Middle frontal gyrus (tissue), 1 donor: ENCODE data around the gene SRBD1.

ENCODE experiments used
- DNase-seq: peaks from one replicate; pipeline ENCODE4 v3.0.0-alpha.2; 2015; ENCODE audit warnings: low spot score; ENCODE audit errors: extremely low spot score

Gene SRBD1

DNA sequence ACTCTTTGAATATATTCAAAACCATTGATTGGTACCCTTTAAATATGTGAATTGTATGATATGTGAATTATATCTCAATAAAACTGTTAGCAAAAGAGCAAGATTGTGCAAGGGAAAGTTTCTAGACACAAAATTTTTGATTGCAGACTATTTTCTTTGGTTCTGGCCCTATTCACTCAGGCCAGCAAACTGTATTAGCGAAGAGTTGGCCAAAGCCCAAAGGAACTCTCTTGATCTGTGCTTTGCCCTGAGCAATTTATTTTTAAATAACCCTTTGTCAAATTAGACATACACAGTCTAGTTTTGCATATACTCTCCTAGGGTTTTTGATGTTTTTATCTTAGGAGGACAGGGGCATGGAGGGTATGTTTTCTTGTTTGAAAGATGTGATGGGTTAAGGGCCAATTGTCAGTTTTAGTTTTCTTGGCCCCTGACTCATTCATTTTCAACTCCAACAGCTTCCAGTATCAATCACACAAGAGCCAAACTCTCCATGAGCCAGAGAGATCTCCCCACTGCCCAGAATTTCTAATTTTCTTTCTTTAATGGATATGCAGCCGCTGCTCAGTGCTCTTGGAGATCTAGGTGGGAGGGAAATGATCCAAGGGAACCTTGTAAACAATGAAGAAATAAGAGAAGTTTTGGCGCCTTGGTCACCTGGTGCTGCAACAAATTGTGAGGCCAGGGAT is 231.5 kb downstream of the SRBD1 start:
- no peak for DNase-seq

DNA sequence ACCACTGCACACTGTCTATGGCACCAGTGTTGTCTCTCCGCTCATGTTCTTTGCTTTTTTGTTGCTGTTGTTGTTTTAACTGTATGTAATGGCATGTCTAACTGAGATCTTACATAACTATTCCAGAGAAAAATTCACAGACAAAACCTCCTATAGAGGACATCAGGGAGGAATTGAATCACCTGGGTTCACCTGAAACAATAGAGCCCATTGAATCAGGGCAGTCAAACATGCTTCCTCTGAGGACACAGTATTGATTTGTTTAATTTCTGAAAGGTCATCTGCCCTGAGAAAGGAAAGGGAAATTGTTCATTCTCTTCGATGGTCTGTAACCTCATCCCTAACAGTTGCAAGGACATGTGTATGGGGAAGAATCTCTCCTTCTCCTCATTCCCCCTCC is 237.5 kb downstream of the SRBD1 start:
- no peak for DNase-seq

DNA sequence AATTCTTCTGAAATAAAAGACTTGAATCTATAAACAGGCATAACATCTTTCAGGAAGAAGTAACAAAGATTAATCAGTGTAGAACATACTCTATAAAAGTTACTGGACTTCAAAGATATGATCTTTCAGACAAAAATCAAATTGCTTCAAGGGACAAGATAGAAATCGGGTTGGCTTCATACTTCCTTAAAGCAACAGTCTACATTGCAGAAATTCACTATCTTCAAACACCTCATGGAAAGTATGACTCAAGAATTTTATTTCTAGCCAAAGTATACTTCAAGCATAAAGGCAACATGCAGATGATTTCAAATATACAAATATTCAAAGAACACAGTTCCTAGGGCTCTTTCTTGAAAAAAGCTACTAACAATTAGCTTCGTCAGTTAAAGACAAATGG is 240.7 kb downstream of the SRBD1 start:
- DNase-seq: no peak

DNA sequence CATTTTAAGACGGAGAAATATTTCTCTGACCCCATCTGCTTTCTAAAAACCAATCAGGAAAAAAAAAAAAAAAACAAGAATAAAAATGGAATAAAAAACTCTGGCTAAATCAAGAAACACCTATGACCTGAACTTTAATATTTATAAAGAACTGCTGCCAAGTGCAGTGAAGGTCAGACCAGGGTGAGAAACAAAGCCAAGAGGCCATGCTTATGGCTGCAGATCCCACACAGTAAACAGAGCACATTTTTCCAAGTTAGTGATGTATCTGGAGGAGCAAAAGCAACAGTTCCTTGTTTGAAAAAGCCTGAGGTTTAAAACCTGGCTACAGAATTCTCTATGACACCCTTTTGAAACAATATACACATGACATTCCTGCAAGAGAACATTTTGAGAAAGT is 242.3 kb downstream of the SRBD1 start:
- no peak for DNase-seq

DNA sequence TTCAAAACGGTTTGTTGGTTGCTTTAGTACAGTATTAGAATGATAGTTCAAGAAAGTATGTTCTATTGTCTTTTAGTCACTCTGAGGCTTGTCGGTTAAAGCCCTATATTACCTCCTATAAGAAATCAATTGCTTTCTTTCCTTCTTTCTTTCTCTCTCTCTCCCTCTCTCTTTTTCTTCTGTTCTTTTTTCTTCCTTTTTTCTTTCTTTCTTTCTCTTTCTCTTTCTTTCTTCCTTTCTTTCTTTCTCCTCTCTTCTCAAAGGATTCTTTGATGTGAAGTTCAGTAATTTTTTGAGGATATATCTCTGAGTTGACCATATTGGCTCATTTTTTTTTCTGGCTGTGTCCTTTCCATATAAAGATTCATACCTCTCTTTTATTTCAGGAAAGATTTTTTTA is 249.4 kb downstream of the SRBD1 start:
- DNase-seq: no peak

DNA sequence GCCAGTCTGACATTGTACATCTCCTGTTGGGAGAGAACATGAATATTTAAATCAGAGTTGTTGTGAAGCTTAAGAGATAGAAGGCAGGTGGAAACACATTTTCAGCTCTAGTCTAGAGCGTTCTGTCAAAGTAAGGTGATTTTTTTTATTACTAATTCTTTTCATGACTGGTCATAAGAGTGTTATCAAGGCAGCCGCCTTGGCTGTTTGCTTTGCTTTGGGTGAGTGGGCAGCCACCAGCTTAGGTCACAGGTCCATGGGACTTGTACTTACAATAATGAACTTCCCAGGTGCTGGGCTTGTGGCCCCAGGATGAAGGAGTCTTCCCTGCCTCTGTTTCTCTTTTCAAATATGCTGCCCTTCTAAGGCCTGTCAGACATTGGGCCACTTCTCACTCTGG is 256.3 kb downstream of the SRBD1 start:
- DNase-seq: no peak

DNA sequence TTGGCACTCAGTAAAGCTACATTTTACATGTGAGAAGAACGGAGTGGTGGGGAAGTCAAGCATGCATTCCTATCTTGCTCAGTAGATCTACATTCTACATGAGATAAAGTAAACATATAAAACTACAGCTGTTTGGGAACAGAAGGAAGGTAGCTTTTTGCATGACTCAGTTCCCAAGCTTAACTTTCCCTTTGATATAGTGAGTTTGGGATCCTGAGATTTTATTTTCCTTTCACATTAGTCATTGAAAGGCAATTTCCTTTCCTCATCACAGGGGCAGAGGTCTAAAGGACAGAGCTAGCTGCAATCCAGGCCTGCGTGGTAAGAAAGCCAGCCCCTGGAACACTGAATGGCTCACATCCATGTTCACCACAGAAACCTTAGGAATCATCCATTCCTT is 257.2 kb downstream of the SRBD1 start:
- DNase-seq: no peak

DNA sequence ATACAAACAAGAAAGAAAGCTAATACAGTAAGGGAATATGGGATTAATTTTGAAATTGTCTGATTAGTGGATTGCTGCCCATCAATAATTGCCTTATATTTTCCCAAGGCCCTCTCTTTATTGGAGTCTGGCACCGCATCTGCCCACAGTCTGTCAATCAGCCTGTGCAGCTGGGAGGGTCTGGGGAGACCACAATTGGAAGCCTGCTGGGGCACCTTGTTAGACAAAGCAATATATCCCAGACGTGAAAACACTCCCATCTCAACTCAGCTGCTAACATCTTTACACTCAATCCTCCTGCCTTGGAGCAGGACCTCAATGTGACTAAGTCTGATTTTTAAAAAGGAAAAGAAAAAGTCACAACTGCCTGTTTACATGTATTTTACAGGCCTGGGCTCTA is 258.6 kb downstream of the SRBD1 start:
- DNase-seq: no peak

DNA sequence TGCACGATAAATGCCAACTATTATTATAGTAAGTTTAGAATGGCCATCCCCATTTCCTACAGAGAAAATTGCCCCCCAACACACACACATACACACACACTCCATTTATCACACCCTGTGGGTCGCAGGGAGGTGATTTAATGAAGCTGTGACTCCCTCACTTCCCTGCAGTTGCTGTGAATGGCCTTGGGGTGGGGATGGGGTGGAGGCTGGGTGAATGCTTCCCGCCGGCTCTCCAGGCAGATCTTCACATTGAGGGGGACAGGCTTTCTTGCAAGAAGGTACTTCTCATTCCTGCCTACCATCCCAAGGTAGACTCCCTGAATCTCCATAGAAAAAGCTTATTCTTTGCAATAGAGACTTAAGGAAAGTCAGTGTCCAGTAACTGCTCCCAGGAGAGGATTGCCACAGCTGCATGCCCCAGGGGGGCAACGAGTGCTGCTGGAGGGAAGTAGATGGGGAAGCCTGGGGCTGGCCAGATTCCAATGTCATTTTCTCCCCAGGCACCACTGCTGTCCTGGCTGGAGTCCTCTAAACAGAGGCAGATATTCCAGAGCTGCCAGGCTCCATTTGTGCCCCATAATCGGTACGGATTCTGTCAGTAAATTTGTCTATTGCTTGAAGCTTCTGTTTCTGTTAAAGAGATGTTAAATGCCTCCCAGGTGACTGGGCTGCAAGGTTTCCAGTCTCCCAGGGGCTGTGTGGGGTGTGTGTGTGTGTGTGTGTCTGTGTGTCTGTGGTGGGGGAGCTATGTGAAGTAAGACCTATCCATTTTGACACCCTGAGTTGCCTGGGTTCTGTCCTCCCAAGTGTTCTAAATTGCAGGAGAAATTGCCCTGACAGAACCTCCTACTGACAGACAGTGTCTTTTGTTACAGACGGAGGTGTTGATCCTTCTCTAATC is 265.5 kb downstream of the SRBD1 start:
- no peak for DNase-seq

DNA sequence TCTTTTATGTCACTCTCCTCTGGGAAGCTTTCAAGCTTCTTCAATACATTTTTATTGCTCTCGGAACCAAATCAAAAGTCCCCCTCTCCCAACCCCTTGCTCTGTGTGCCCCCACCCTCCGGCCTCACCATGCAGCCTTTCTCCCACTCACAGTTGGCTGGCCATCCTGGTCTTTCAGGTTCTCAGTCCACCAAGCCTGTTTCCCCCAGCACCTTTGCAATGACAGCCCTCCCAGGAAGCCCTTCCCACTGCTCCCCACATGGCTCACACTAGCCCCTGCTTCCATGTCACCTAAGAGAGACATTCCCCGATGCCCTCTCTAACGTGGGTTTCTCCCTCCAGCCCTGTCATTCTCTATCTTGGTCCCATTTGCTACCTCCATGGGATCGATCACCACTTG is 266.6 kb downstream of the SRBD1 start:
- DNase-seq: no peak

DNA sequence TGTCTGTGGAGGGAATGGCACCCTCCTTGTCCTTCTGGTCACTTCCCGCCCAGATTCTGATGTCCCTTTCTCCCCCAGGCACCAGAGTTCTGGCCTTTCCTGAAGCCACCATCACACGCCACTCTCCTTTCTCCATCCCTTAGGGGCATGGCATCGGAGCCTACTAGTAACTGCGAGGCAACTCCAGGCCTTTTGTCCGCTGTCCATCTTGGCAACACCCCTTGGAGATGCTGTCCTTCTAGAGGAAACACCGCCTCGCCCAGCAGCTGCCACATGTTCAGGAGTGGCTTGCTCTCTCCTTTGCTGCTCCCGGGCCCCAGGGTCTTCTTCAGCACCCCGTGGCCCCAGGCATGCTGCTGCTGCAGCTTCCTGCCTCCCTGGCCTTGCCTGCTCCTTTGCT is 267.0 kb downstream of the SRBD1 start:
- no peak for DNase-seq

DNA sequence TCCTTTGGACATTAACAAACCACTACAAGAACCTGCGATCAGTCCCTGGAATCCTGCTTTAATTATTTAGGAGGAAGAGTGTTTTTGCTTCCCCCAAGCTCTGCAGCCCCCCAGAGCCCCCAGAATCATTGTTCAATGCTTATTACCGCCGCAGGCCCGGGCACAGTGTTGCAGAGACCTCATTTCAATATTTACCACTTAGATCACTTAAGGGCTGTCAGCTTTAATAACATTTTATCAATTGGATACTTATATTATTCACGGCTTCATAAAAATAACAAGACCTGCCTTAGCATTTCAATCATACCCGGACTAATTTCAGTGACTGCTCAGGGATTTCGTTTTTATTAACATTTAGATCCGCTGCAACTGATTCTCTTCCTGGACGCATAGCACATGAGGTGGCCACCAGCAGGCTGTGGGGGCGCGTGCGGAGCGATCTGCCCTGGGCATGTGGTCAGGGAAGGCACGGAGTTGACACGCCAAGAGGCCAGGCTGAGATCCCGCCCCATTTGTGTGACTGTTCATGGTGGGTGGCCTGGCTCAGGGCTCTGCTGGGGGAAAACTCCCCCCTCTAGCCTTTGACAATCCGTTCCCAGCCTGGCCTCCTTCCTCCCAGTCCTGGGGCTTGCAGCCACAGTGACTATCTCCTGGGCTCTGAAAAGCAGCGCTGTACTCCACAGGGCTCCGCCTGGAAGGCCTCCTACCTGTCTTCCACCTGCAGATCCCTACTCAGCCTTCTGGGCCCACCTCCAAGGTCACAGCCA is 267.6 kb downstream of the SRBD1 start:
- DNase-seq: no peak

DNA sequence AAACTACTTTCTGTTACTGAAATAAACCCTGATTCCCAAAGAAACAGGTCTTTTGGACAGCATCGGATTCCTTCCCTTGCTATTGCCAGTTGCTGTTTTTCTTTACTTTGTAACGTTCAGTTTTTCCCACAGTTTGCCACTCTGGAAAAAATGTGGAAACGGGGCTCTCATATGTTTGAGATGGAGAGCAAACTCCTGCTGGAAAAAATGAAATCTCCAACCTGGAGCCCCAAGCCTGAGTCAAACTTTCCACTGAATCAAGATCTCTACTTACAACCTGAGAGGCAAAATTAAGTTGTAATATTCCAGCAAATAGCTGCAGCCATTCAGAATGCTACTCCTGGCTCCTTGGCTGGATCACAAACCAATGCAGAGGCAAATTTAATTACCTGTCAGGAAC is 270.7 kb downstream of the SRBD1 start:
- no peak for DNase-seq

DNA sequence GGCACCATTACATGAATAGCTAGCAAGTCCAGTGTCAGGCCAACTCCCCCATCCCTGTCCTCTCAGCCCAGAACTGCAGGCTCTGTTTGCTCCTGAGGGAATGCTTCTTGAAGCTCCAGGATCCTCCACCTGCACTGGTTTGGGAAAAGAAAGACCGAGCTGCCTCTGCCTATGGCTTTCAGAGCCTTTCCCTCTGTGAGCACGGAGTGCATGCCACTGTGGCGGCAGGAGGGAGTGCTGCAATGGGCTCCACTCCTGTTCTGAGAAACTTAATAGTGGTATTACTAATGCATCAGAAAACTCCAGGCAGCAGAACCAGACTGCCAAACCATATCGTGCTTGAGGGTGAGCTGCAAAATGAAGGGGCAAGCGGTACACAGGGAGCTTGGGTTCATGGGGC is 271.8 kb downstream of the SRBD1 start:
- no peak for DNase-seq
